Epithelial cell of esophagus (primary cell): ENCODE measurements around the gene TET2.

Experiments used
- DNase-seq: peaks from one replicate; pipeline ENCODE4 v3.0.0; 2010; ENCODE audit warnings: low read depth
- H3K4me3 ChIP-seq: 2 replicates; pipeline ENCODE4 v1.5.1; 2011; ENCODE audit warnings: mild to moderate bottlenecking, low read length, control low read depth
- CTCF ChIP-seq: IDR thresholded peaks from 2 replicates; pipeline ENCODE4 v1.5.1; 2011; ENCODE audit warnings: low read depth, mild to moderate bottlenecking, low read length, control low read depth, inconsistent platforms; ENCODE audit not compliant: insufficient read depth; ENCODE audit errors: missing control alignments

The TET2 gene

GRCh38 chr4:105116616-105117319 is 29.9 kb upstream of the TET2 start:
- DNase-seq = no peak
- H3K4me3 ChIP-seq = no peak overlapping the region
- TF ChIP-seq CTCF = no peak

GRCh38 chr4:105119356-105119755 is 27.3 kb upstream of the TET2 start:
- H3K4me3 ChIP-seq = no peak overlapping the region
- no peak for TF ChIP-seq CTCF
- no peak for DNase-seq

- no peak overlapping the region for H3K4me3 ChIP-seq
- DNase-seq = no peak
- TF ChIP-seq CTCF = no peak
These were observed 26.1 kb upstream of the TET2 start for GRCh38 chr4:105120626-105121025.

GRCh38 chr4:105122350-105122749 is 24.3 kb upstream of the TET2 start:
- DNase-seq = peak; percentile 49
- H3K4me3 ChIP-seq = no peak overlapping the region
- TF ChIP-seq CTCF = no peak

GRCh38 chr4:105126311-105127169 is 20.1 kb upstream of the TET2 start:
- no peak for TF ChIP-seq CTCF
- H3K4me3 ChIP-seq = no peak overlapping the region
- no peak for DNase-seq

GRCh38 chr4:105127170-105127445 is 19.6 kb upstream of the TET2 start:
- H3K4me3 ChIP-seq = no peak overlapping the region
- DNase-seq = no peak
- no peak for TF ChIP-seq CTCF
